ENCODE data around the gene EGFR. TPM values are rescaled to one million over a fixed set of nuclear protein-coding genes. Genes with fewer than 3 reads are reported as not detected.

Gene EGFR
- total and polyA plus RNA-seq, 2 experiments from 2014 or later, result 21.6 to 51.0 TPM

GRCh38 chr7:55117286-55117685, 98.5 kb downstream of the EGFR start:
- TF ChIP-seq CTCF (IDR thresholded peaks at IDR 0.05; ENCODE audit: poor library complexity), result no peak
- no peak for TF ChIP-seq EZH2 (IDR thresholded peaks at IDR 0.05; ENCODE audit: borderline replicate concordance)
- no peak for TF ChIP-seq EZH2phosphoT487 (IDR thresholded peaks at IDR 0.05; ENCODE audit: low read depth, severe bottlenecking, unreplicated experiment)
- Histone ChIP-seq H3K9me2 (replicated peaks; ENCODE audit: insufficient read depth) (no peaks in the 10 kb centered on the region), H3K27me3 (no peaks in the 10 kb centered on the region), H3K36me3 (replicated peaks; ENCODE audit: insufficient read depth, low read depth) (no peaks in the 10 kb centered on the region), H3K4me3 (no peak overlapping the region), H3K79me2 (peaks cover 31% of the 10 kb centered on the region), H3K4me2 (no peak overlapping the region), H3K9me3 (ENCODE audit: low read depth) (no peaks in the 10 kb centered on the region), H2AFZ (no peak overlapping the region), H4K20me1 (ENCODE audit: insufficient read depth, poor library complexity, severe bottlenecking) (no peaks in the 10 kb centered on the region), H3K4me1 (ENCODE audit: insufficient read depth) (peaks cover 21% of the 10 kb centered on the region), H3K27ac (no peak overlapping the region)
- no peak for DNase-seq (ENCODE audit: low spot score)
- WGBS (ENCODE audit: low lambda C conversion rate, missing lambda C conversion rate), result 94% methylated on average over 7 of the region's 7 CpGs

GRCh38 chr7:55118426-55118825, 99.6 kb downstream of the EGFR start:
- DNase-seq (ENCODE audit: low spot score), result no peak
- no peaks in the 10 kb centered on the region for H3K9me3 ChIP-seq (ENCODE audit: low read depth)
- no peaks in the 10 kb centered on the region for H4K20me1 ChIP-seq (ENCODE audit: insufficient read depth, poor library complexity, severe bottlenecking)
- no peaks in the 10 kb centered on the region for H3K9me2 ChIP-seq (replicated peaks; ENCODE audit: insufficient read depth)
- no peak overlapping the region for H3K4me2 ChIP-seq
- 94% methylated on average over 5 of the region's 5 CpGs for WGBS (ENCODE audit: low lambda C conversion rate, missing lambda C conversion rate)
- H2AFZ ChIP-seq, result no peak overlapping the region
- peaks cover 35% of the 10 kb centered on the region for H3K79me2 ChIP-seq
- no peaks in the 10 kb centered on the region for H3K27me3 ChIP-seq
- no peaks in the 10 kb centered on the region for H3K36me3 ChIP-seq (replicated peaks; ENCODE audit: insufficient read depth, low read depth)
- no peak for TF ChIP-seq CTCF (IDR thresholded peaks at IDR 0.05; ENCODE audit: poor library complexity)
- no peak for TF ChIP-seq EZH2 (IDR thresholded peaks at IDR 0.05; ENCODE audit: borderline replicate concordance)
- no peak for TF ChIP-seq EZH2phosphoT487 (IDR thresholded peaks at IDR 0.05; ENCODE audit: low read depth, severe bottlenecking, unreplicated experiment)
- no peak overlapping the region for H3K27ac ChIP-seq
- H3K4me1 ChIP-seq (ENCODE audit: insufficient read depth), result peaks cover 21% of the 10 kb centered on the region
- no peak overlapping the region for H3K4me3 ChIP-seq

- TF ChIP-seq EZH2phosphoT487 (IDR thresholded peaks at IDR 0.05; ENCODE audit: low read depth, severe bottlenecking, unreplicated experiment), result no peak
- no peak for TF ChIP-seq EZH2 (IDR thresholded peaks at IDR 0.05; ENCODE audit: borderline replicate concordance)
- TF ChIP-seq CTCF (IDR thresholded peaks at IDR 0.05; ENCODE audit: poor library complexity), result no peak
- Histone ChIP-seq H3K4me1 (ENCODE audit: insufficient read depth) (peaks cover 21% of the 10 kb centered on the region), H4K20me1 (ENCODE audit: insufficient read depth, poor library complexity, severe bottlenecking) (no peaks in the 10 kb centered on the region), H3K4me2 (no peak overlapping the region), H3K79me2 (peaks cover 39% of the 10 kb centered on the region), H3K27me3 (no peaks in the 10 kb centered on the region), H3K27ac (peak overlapping the region; percentile 91), H3K4me3 (no peak overlapping the region), H3K9me2 (replicated peaks; ENCODE audit: insufficient read depth) (no peaks in the 10 kb centered on the region), H2AFZ (no peak overlapping the region), H3K9me3 (ENCODE audit: low read depth) (no peaks in the 10 kb centered on the region), H3K36me3 (replicated peaks; ENCODE audit: insufficient read depth, low read depth) (no peaks in the 10 kb centered on the region)
- WGBS (ENCODE audit: low lambda C conversion rate, missing lambda C conversion rate), result 97% methylated on average over 4 of the region's 4 CpGs
- no peak for DNase-seq (ENCODE audit: low spot score)
Measured at GRCh38 chr7:55119571-55119970, 100.8 kb downstream of the EGFR start.

- Histone ChIP-seq H3K79me2 (peaks cover 42% of the 10 kb centered on the region), H3K36me3 (replicated peaks; ENCODE audit: insufficient read depth, low read depth) (no peaks in the 10 kb centered on the region), H3K27ac (peak overlapping the region; percentile 91), H3K4me1 (ENCODE audit: insufficient read depth) (peaks cover 21% of the 10 kb centered on the region), H4K20me1 (ENCODE audit: insufficient read depth, poor library complexity, severe bottlenecking) (no peaks in the 10 kb centered on the region), H2AFZ (no peak overlapping the region), H3K4me2 (peak overlapping the region; percentile 7), H3K9me2 (replicated peaks; ENCODE audit: insufficient read depth) (no peaks in the 10 kb centered on the region), H3K4me3 (no peak overlapping the region), H3K27me3 (no peaks in the 10 kb centered on the region), H3K9me3 (ENCODE audit: low read depth) (no peaks in the 10 kb centered on the region)
- no peak for DNase-seq (ENCODE audit: low spot score)
- TF ChIP-seq CTCF (IDR thresholded peaks at IDR 0.05; ENCODE audit: poor library complexity) (no peak), EZH2 (IDR thresholded peaks at IDR 0.05; ENCODE audit: borderline replicate concordance) (no peak), EZH2phosphoT487 (IDR thresholded peaks at IDR 0.05; ENCODE audit: low read depth, severe bottlenecking, unreplicated experiment) (no peak)
- 93% methylated on average over 7 of the region's 7 CpGs for WGBS (ENCODE audit: low lambda C conversion rate, missing lambda C conversion rate)
Measured at GRCh38 chr7:55120074-55120473, 101.3 kb downstream of the EGFR start.

All from hepatocyte (in vitro differentiated cells).